K562 (cell line): ENCODE results near the gene NTPCR. TPM values are rescaled to one million over a fixed set of nuclear protein-coding genes. Genes with fewer than 3 reads are reported as not detected.

Experiments
- BRF1 ChIP-seq: IDR thresholded peaks from 3 replicates; pipeline ENCODE4 v1.6.1; 2011; ENCODE audit warnings: borderline replicate concordance, mild to moderate bottlenecking; ENCODE audit not compliant: insufficient read length; ENCODE audit errors: extremely low read depth
- CBFA2T2 ChIP-seq: fragments of 450-650 bp; conservative IDR thresholded peaks from 2 replicates; pipeline ENCODE4 v1.6.1; 2017; ENCODE audit warnings: mild to moderate bottlenecking
- HCFC1 ChIP-seq: IDR thresholded peaks from 2 replicates; pipeline ENCODE4 v1.6.1; 2012; ENCODE audit warnings: low read depth, low read length, improper control_type of control experiment
- PTTG1 ChIP-seq: fragments of 450-650 bp; IDR thresholded peaks from 2 replicates; pipeline ENCODE4 v1.6.1; 2016; ENCODE audit warnings: low read depth, mild to moderate bottlenecking, missing genetic modification characterization, missing compliant biosample characterization
- PYGO2 ChIP-seq: fragments of 450-650 bp; IDR thresholded peaks from 2 replicates; pipeline ENCODE4 v1.6.1; 2016; ENCODE audit warnings: mild to moderate bottlenecking, missing genetic modification characterization, moderate library complexity, missing compliant biosample characterization
- RBM22 ChIP-seq: fragments of 200-400 bp; formaldehyde crosslinking; IDR thresholded peaks from 2 replicates; pipeline ENCODE4 v1.6.1; 2018; ENCODE audit warnings: low read length, low read depth; ENCODE audit not compliant: poor library complexity, severe bottlenecking
- SIN3A ChIP-seq, 2 experiments: fragments of 150-350 bp in 1 of 2; IDR thresholded peaks; 2 replicates each; pipeline ENCODE4 v1.6.1; 2011 to 2016; ENCODE audit warnings: borderline replicate concordance in 2 of 2, low read depth in 2 of 2, low read length in 2 of 2, mild to moderate bottlenecking in 2 of 2, moderate library complexity in 2 of 2; ENCODE audit not compliant: control insufficient read depth in 1 of 2
- SMC3 ChIP-seq: conservative IDR thresholded peaks from 2 replicates; pipeline ENCODE4 v1.6.1; 2011; ENCODE audit warnings: low read depth, low read length, improper control_type of control experiment; ENCODE audit not compliant: insufficient read depth
- SRSF7 ChIP-seq: fragments of 200-400 bp; formaldehyde crosslinking; optimal IDR thresholded peaks from 2 replicates; pipeline ENCODE3; 2017; ENCODE audit warnings: mild to moderate bottlenecking, low read depth, low read length
- U2AF2 ChIP-seq: fragments of 200-400 bp; formaldehyde crosslinking; optimal IDR thresholded peaks from 2 replicates; pipeline ENCODE3; 2017; ENCODE audit warnings: low read depth, mild to moderate bottlenecking, low read length
- ZBTB8A ChIP-seq: fragments of 450-650 bp; IDR thresholded peaks from 2 replicates; pipeline ENCODE4 v1.6.1; 2018; ENCODE audit warnings: mild to moderate bottlenecking, moderate library complexity; ENCODE audit not compliant: partially characterized antibody
- ZC3H11A ChIP-seq: IDR thresholded peaks from 2 replicates; pipeline ENCODE4 v1.6.1; 2012; ENCODE audit warnings: low read depth, low read length, improper control_type of control experiment
- ZNF24 ChIP-seq: fragments of 450-650 bp; IDR thresholded peaks from 2 replicates; pipeline ENCODE4 v1.6.1; 2016
- ZNF507 ChIP-seq: conservative IDR thresholded peaks from 2 replicates; pipeline ENCODE4 v1.6.1; 2017; ENCODE audit warnings: missing genetic modification characterization, missing compliant biosample characterization
- polyA plus RNA-seq, 8 experiments: library from polyadenylated mRNA; depleted of rRNA in 4 of 8; stranded (reverse) in 5 of 8; unstranded in 3 of 8; fragments of >200 nt; fragmentation: Nextera tagmentation in 2 of 8; fragmentation: Illumina TruSeq in 1 of 8; extraction: Ambion mirVana in 2 of 8; extraction: Trizol in 1 of 8; gene quantifications; 2 replicates each; pipeline versions ENCODE4 v1.2.1 to v1.2.3, GENCODE V29; 2011 to 2014; ENCODE audit warnings: inconsistent platforms in 1 of 8, missing spikeins in 1 of 8
- total RNA-seq, 7 experiments: library from RNA; depleted of rRNA in 6 of 7; stranded (reverse); fragments of >200 nt in 6 of 7; fragmentation: Illumina TruSeq in 2 of 7; extraction: Trizol in 2 of 7; gene quantifications; 2 replicates each; pipeline versions ENCODE4 v1.2.1 to v1.2.3, GENCODE V29; 2011 to 2021; ENCODE audit warnings: low replicate concordance in 1 of 7
- TF ChIP-seq, protein P1 (sequence below), 3 experiments: IDR thresholded peaks in 2 of 3; conservative IDR thresholded peaks in 1 of 3; 2 replicates each; pipeline ENCODE4 v1.5.1; 2011 to 2012; ENCODE audit warnings: low read length in 3 of 3, mild to moderate bottlenecking in 3 of 3, control low read depth in 2 of 3, improper control_type of control experiment in 1 of 3, inconsistent platforms in 1 of 3, low read depth in 1 of 3, mixed read lengths in 1 of 3, moderate library complexity in 1 of 3; ENCODE audit not compliant: insufficient read depth in 2 of 3
- TF ChIP-seq, protein P2 (sequence below): fragments of 150-350 bp; IDR thresholded peaks from 2 replicates; pipeline ENCODE4 v1.6.1; 2014; ENCODE audit warnings: low read depth, mild to moderate bottlenecking, low read length, borderline replicate concordance
- TF ChIP-seq, protein P3 (sequence below): fragments of 450-650 bp; IDR thresholded peaks from 2 replicates; pipeline ENCODE4 v1.6.1; 2017; ENCODE audit warnings: antibody characterized with exemption, mild to moderate bottlenecking

The NTPCR gene
- total and polyA plus RNA-seq, 9 of the 15 experiments (the other 6 are each of a cell fraction or from before 2014, with no cell fraction given) = 19.3 to 105 (median 48.8) TPM

DNA sequence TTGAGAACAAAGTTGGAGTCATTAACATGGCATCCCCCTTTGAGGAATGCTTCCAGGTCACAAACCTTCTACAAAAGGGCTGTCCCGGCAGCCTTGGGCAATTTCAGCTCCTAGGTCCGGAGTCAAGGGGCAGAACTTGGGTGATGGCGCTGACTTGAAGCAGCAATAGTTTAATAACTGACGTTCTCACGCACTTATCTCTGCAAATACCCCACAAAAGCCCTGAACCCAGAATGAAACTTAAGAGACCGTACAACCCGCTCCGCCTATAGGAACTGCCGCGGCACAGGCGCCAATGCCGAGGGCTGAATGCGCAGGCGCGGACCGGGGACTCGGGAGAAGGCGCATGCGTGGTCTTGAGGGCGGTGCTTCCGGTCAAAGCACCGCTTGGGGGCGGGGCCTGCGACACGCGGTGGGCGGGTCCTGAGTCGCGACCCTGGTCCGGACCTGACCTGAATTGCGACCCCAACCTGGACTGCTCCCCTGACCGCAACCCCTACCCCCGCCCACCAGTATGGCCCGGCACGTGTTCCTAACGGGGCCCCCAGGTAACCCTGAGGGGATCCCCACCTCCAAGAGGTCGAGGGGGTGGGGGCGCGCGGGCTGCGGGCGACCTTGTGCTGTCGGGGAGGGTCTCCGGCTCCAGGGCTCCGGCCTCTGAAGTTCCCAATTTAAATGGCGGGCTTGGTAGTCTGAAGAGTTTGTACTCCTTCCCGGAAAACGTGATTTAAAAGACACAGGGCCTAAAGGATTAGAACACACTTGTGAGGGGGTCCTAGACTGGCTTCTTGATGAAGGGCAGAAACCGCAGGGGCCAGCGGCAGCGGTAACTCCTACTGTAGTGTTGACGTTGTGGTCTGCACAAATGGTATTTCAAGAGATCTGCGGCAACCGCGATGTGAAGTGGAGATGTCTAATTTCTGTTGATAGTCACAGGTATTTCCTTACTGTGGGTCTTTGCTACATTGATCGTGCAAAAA is at the start of gene NTPCR (continued):
- TF ChIP-seq, protein P1, sequence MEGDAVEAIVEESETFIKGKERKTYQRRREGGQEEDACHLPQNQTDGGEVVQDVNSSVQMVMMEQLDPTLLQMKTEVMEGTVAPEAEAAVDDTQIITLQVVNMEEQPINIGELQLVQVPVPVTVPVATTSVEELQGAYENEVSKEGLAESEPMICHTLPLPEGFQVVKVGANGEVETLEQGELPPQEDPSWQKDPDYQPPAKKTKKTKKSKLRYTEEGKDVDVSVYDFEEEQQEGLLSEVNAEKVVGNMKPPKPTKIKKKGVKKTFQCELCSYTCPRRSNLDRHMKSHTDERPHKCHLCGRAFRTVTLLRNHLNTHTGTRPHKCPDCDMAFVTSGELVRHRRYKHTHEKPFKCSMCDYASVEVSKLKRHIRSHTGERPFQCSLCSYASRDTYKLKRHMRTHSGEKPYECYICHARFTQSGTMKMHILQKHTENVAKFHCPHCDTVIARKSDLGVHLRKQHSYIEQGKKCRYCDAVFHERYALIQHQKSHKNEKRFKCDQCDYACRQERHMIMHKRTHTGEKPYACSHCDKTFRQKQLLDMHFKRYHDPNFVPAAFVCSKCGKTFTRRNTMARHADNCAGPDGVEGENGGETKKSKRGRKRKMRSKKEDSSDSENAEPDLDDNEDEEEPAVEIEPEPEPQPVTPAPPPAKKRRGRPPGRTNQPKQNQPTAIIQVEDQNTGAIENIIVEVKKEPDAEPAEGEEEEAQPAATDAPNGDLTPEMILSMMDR (IDR thresholded peaks at IDR 0.05 in 2 of 3, conservative IDR thresholded peaks at IDR 0.05 in 1 of 3; ENCODE audit: insufficient read depth in 2 of 3, low read depth in 1 of 3, low read length in 3 of 3) = no peak
- TF ChIP-seq ZBTB8A (no peak), ZC3H11A (no peak), SIN3A (IDR thresholded peaks at IDR 0.05; ENCODE audit: borderline replicate concordance in 2 of 2, control insufficient read depth in 1 of 2, low read depth in 2 of 2, low read length in 2 of 2) (peak in 1 of 2 experiments; percentile 70; a peak in 2 of 4 replicates), RBM22 (no peak), HCFC1 (no peak), CBFA2T2 (no peak), BRF1 (no peak), U2AF2 (no peak), ZNF24 (no peak), SRSF7 (no peak), ZNF507 (no peak), SMC3 (no peak), PYGO2 (tag) (no peak), PTTG1 (no peak)
- TF ChIP-seq, protein P2, sequence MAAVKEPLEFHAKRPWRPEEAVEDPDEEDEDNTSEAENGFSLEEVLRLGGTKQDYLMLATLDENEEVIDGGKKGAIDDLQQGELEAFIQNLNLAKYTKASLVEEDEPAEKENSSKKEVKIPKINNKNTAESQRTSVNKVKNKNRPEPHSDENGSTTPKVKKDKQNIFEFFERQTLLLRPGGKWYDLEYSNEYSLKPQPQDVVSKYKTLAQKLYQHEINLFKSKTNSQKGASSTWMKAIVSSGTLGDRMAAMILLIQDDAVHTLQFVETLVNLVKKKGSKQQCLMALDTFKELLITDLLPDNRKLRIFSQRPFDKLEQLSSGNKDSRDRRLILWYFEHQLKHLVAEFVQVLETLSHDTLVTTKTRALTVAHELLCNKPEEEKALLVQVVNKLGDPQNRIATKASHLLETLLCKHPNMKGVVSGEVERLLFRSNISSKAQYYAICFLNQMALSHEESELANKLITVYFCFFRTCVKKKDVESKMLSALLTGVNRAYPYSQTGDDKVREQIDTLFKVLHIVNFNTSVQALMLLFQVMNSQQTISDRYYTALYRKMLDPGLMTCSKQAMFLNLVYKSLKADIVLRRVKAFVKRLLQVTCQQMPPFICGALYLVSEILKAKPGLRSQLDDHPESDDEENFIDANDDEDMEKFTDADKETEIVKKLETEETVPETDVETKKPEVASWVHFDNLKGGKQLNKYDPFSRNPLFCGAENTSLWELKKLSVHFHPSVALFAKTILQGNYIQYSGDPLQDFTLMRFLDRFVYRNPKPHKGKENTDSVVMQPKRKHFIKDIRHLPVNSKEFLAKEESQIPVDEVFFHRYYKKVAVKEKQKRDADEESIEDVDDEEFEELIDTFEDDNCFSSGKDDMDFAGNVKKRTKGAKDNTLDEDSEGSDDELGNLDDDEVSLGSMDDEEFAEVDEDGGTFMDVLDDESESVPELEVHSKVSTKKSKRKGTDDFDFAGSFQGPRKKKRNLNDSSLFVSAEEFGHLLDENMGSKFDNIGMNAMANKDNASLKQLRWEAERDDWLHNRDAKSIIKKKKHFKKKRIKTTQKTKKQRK = no peak
- TF ChIP-seq, protein P3, sequence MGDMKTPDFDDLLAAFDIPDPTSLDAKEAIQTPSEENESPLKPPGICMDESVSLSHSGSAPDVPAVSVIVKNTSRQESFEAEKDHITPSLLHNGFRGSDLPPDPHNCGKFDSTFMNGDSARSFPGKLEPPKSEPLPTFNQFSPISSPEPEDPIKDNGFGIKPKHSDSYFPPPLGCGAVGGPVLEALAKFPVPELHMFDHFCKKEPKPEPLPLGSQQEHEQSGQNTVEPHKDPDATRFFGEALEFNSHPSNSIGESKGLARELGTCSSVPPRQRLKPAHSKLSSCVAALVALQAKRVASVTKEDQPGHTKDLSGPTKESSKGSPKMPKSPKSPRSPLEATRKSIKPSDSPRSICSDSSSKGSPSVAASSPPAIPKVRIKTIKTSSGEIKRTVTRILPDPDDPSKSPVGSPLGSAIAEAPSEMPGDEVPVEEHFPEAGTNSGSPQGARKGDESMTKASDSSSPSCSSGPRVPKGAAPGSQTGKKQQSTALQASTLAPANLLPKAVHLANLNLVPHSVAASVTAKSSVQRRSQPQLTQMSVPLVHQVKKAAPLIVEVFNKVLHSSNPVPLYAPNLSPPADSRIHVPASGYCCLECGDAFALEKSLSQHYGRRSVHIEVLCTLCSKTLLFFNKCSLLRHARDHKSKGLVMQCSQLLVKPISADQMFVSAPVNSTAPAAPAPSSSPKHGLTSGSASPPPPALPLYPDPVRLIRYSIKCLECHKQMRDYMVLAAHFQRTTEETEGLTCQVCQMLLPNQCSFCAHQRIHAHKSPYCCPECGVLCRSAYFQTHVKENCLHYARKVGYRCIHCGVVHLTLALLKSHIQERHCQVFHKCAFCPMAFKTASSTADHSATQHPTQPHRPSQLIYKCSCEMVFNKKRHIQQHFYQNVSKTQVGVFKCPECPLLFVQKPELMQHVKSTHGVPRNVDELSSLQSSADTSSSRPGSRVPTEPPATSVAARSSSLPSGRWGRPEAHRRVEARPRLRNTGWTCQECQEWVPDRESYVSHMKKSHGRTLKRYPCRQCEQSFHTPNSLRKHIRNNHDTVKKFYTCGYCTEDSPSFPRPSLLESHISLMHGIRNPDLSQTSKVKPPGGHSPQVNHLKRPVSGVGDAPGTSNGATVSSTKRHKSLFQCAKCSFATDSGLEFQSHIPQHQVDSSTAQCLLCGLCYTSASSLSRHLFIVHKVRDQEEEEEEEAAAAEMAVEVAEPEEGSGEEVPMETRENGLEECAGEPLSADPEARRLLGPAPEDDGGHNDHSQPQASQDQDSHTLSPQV = no peak
